HG03139 (cell line): ENCODE measurements around the gene CLEC12A.

ENCODE experiments used
- ATAC-seq: cut with Tn5 transposase; IDR thresholded peaks from one replicate; pipeline ENCODE4 v1.9.1; 2021; ENCODE audit not compliant: unreplicated experiment

CLEC12A gene

GRCh38 chr12:10031321-10031720 lies 60.1 kb downstream of the CLEC12A start:
- no peak for ATAC-seq

GRCh38 chr12:10031771-10032175 lies 60.6 kb downstream of the CLEC12A start:
- ATAC-seq, result no peak

- no peak for ATAC-seq
Measured at GRCh38 chr12:10033783-10034545, 62.8 kb downstream of the CLEC12A start.
